ENCODE results near the gene CDCP1.

The CDCP1 gene, protein sequence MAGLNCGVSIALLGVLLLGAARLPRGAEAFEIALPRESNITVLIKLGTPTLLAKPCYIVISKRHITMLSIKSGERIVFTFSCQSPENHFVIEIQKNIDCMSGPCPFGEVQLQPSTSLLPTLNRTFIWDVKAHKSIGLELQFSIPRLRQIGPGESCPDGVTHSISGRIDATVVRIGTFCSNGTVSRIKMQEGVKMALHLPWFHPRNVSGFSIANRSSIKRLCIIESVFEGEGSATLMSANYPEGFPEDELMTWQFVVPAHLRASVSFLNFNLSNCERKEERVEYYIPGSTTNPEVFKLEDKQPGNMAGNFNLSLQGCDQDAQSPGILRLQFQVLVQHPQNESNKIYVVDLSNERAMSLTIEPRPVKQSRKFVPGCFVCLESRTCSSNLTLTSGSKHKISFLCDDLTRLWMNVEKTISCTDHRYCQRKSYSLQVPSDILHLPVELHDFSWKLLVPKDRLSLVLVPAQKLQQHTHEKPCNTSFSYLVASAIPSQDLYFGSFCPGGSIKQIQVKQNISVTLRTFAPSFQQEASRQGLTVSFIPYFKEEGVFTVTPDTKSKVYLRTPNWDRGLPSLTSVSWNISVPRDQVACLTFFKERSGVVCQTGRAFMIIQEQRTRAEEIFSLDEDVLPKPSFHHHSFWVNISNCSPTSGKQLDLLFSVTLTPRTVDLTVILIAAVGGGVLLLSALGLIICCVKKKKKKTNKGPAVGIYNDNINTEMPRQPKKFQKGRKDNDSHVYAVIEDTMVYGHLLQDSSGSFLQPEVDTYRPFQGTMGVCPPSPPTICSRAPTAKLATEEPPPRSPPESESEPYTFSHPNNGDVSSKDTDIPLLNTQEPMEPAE

DNA sequence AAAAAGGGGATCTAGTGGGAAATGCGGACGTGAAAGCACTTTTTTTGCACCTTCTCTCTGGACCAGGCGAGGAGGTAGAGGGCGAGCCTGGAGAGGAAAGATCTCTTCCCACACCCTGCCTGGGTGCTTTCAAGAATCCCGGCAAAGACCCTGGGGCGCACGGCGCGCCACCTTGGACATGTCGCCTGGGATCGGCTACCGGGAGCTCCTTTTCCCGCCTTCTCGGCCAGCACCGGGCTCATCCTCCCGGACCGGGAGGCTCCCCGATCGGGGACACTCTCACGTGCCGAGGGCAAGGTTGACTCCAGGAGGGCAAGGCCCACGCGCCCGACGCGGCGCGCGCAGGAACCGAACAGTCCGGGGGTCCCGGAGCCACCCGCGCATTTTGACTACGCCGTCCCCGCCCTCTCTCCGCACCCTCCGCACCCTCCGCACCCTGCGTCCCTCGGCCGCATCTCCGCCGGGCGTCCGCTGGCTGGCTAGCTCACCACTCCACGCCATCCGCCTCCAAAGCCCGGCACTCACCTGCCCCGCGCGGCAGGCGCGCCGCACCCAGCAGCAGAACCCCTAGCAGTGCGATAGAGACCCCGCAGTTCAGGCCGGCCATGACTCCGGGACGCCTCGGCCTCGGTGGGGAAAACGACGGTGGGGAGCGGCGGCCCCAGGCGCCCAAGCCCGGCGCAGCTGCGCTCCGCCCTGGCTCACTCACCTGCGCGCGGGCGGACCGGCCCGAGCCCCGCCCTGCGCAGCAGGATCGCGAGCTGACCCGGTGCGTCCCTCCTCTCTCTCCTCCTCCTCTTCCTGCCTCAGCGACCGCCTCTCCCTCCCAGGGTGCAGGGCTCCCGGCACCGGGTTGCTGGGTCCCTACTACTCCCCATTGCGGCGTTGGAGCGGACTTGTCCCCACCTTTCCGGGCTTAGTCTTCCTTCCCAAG, at the start of gene CDCP1:
TSS of gene CDCP1 (minus strand) at position 698 of the 934 bp plus-strand sequence. CDS start at position 607, 91 bp downstream.
- no peaks in the 10 kb centered on the region for H3K36me3 Mint-ChIP-seq
- H3K4me3 Mint-ChIP-seq = peak within 1 kb of the TSS; percentile 63
- DNase-seq (ENCODE audit: low spot score in 2 of 2) = no peak
- H3K4me1 Mint-ChIP-seq = peaks cover 17% of the 10 kb centered on the region
- peak; percentile 26 for ATAC-seq
- no peak within 1 kb of the TSS for H3K27ac Mint-ChIP-seq
- peaks cover 9% of the 10 kb centered on the region for H3K9me3 Mint-ChIP-seq

DNA sequence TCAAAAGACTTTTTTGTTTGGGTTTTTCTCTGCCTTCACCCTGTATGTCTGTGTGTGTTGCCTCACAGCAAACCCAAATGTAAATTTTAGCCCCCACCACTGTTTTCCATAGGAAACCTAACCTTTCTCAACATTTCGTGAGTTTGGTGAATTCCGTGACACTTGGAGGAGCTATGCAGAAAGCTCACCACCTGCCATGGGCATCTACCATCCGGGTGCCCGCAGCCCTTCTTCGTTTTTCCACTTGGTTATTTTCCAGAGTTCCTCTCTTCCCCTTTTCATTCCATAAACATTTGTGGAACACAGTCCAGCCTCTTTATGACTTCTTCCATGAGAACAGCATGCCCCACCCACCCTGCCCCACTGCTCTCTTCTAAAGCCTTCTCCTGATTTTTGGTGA, 48.6 kb upstream of the CDCP1 start:
- no peaks in the 10 kb centered on the region for H3K4me1 Mint-ChIP-seq
- H3K27ac Mint-ChIP-seq = no peak overlapping the region
- ATAC-seq (no peak), DNase-seq (ENCODE audit: low spot score in 2 of 2) (no peak)
- H3K4me3 Mint-ChIP-seq = no peak overlapping the region
- no peaks in the 10 kb centered on the region for H3K36me3 Mint-ChIP-seq
- H3K9me3 Mint-ChIP-seq = no peaks in the 10 kb centered on the region

DNA sequence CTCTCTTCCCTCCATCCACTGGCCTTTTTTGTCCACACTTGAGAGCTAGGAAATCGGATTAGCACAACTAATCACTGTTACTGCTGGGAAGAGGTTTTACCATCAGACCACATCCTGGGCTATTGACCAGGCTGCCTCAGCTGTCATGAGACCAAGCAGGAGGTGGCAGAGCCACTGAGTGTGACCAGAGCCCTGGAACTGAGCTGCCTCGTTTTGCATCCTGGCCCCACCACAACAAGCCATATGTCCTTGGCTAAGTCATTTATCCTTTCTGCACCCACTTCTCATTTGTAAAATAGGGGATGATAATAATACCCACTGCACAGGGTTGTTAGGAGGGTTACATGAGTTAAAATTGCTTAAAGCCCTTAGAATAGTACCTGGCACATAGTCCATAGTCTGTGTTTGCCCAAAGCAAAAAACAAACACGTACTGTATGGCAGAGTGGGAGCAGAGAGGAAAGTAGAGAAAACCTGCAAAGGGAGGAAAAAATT, 45.8 kb upstream of the CDCP1 start:
- Mint-ChIP-seq H3K9me3 (no peaks in the 10 kb centered on the region), H3K27ac (no peak overlapping the region)
- no peak for ATAC-seq

DNA sequence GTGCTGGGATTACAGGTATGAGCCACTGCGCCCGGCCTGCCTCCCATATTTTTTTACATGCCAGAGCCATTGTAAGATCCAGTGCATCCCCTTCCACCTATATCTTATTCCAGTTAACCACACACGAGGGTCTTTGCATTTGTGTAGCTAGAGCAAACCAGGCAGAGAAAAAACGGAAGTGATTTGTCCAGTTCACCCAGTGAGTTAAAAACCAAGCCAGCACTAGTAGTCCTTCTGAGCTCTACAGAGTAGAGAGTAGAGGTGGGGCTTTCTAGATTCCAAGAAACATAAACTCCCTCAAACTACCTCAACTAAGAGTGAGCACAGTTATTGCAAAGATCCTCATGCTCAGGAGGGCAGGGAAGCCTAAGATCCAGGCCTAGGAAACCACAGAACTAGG, 45.2 kb upstream of the CDCP1 start:
- peaks cover 7% of the 10 kb centered on the region for H3K4me1 Mint-ChIP-seq
- no peak for ATAC-seq

More for the DNA sequence above, 45.8 kb upstream of the CDCP1 start:
- no peak for DNase-seq (ENCODE audit: low spot score in 2 of 2)
- no peaks in the 10 kb centered on the region for H3K36me3 Mint-ChIP-seq
- no peak overlapping the region for H3K4me3 Mint-ChIP-seq
- peaks cover 7% of the 10 kb centered on the region for H3K4me1 Mint-ChIP-seq

DNA sequence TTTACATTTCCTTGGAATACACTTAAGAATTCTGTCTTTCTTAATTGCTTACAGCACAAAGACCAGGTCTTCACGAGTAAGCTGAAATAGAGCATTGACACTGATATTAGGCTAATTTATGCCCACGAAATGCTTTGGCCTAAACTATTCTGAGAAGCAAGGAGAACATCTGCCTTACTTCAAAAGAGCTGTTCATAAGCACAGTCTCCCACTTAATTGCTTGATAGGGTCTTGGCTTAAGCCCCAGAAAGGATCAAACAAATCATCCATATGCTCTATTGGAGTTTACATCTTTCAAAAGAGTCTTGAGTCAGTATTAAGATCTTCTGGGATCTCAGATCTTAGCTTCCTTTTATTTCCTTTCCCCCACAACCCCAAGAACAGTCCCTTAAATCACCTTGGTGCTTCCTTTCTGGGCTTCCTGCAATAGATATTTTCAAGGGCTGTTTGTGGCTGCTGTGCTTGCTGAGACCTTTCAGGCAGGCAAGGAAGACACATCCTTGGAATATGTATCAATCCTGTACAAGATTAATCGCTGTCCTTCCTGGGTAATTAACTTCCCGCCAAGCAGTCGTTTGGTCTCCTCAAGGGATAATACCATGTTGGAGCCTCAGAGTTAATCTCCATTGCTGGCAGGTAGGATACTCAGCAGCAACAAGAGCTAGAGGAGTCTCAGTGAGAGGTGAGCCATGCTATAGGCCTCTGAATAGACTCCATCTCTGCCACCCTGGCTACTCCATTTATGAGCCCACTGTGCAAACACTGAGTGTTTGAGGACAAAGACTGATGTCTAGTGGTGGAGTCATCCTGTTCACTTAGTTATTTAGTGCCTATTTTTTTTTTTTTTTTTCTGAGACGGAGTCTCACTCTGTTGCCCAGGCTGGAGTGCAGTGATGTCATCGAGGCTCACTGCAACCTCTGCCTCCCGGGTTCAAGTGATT, 42.8 kb upstream of the CDCP1 start:
- no peaks in the 10 kb centered on the region for H3K36me3 Mint-ChIP-seq
- ATAC-seq (no peak), DNase-seq (ENCODE audit: low spot score in 2 of 2) (no peak)
- H3K9me3 Mint-ChIP-seq = no peaks in the 10 kb centered on the region
- no peak overlapping the region for H3K27ac Mint-ChIP-seq
- no peak overlapping the region for H3K4me3 Mint-ChIP-seq
- peaks cover 7% of the 10 kb centered on the region for H3K4me1 Mint-ChIP-seq

More for the DNA sequence above, 45.2 kb upstream of the CDCP1 start:
- Mint-ChIP-seq H3K27ac (no peak overlapping the region), H3K9me3 (no peaks in the 10 kb centered on the region), H3K36me3 (no peaks in the 10 kb centered on the region), H3K4me3 (no peak overlapping the region)
- no peak for DNase-seq (ENCODE audit: low spot score in 2 of 2)

DNA sequence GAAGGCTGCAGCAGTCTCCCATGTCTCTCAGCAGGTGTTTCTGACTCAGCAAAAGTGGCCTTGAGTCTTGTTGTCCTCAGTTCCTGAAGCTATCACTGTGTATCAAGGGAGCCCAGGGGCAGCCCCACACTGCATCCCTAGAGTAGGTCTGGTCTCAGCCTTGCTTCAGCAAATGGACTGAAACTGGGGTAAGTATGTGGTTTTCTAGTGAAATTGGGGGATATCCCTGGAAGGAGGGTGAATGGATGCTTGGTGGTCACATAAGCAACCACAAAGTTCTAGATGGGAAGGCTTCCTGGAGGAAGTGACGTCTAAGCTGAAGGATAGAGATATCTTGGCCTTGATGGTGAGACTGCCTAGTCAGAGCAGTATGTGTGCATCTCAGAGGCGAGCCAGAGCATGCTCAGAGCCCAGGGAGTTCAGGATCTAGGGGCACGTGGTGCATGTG, 41.5 kb upstream of the CDCP1 start:
- Mint-ChIP-seq H3K36me3 (no peaks in the 10 kb centered on the region), H3K9me3 (no peaks in the 10 kb centered on the region), H3K27ac (no peak overlapping the region), H3K4me3 (no peak overlapping the region), H3K4me1 (peaks cover 7% of the 10 kb centered on the region)
- DNase-seq (ENCODE audit: low spot score in 2 of 2) (no peak), ATAC-seq (peak; percentile 66)

DNA sequence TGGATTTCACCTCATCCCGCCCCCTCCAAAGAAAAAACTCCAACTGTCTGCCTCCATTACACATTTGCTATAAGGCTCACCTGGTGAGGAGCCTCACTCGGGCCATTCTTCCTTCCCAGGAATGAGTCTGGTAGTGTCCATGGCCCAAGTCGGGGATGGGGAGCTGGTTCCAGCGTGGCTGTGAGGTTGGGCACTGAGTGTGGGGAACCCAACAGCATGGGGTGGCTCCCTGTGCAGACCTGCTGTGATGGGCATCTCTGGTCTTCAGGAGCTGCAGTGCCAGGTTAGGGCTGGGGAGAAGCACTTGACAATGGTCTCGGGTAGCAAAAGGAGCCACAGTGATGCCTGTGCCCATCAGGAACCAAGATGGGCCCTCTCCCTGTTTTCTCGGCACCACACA, 40.7 kb upstream of the CDCP1 start:
- H3K4me1 Mint-ChIP-seq = peaks cover 7% of the 10 kb centered on the region
- H3K27ac Mint-ChIP-seq = no peak overlapping the region
- no peak overlapping the region for H3K4me3 Mint-ChIP-seq
- H3K9me3 Mint-ChIP-seq = no peaks in the 10 kb centered on the region
- ATAC-seq = no peak
- no peak for DNase-seq (ENCODE audit: low spot score in 2 of 2)
- no peaks in the 10 kb centered on the region for H3K36me3 Mint-ChIP-seq

DNA sequence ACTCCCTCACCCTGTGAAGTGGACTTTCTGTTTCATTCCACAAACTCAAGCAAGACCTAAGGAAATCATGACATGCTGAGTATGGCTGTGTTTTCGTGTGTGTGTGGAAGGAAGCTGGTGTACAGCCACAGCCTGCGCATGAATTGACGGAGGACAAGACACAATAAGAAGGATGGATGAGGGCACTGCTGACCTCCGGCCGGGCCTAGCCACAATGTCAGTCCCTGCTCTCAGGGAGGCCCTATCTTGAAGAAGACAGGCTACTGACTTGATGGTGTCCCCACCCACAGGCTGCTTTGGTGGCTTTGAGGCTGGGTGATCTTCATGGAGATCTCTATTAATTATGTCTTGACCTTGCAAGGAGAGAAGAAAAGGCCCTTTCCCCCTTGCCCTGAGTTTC, 39.3 kb upstream of the CDCP1 start:
- no peak for ATAC-seq
- DNase-seq (ENCODE audit: low spot score in 2 of 2) = no peak
- Mint-ChIP-seq H3K9me3 (no peaks in the 10 kb centered on the region), H3K27ac (no peak overlapping the region), H3K36me3 (no peaks in the 10 kb centered on the region), H3K4me1 (peaks cover 7% of the 10 kb centered on the region), H3K4me3 (no peak overlapping the region)

DNA sequence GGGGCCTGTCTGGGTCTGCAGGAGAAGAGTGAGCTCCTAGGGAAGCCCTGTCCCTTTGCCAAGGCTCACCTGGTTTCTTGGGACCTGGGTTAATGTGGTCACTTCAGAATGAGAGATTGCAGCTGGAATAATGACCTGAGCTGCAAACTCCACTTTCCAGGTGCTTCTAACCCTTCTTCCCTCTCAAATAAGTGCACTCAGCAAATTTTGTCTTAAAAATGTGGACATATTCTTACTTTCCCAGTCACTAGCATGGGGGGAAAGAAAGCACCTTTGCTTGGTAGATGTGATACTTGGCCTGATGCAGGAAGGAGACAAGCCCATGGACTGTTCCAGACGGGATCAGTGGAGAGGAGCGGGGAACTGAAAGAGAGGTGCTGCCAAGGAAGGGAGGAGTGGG, 38.9 kb upstream of the CDCP1 start:
- ATAC-seq (no peak), DNase-seq (ENCODE audit: low spot score in 2 of 2) (no peak)
- Mint-ChIP-seq H3K4me3 (no peak overlapping the region), H3K9me3 (no peaks in the 10 kb centered on the region), H3K27ac (no peak overlapping the region), H3K36me3 (no peaks in the 10 kb centered on the region), H3K4me1 (peaks cover 7% of the 10 kb centered on the region)

DNA sequence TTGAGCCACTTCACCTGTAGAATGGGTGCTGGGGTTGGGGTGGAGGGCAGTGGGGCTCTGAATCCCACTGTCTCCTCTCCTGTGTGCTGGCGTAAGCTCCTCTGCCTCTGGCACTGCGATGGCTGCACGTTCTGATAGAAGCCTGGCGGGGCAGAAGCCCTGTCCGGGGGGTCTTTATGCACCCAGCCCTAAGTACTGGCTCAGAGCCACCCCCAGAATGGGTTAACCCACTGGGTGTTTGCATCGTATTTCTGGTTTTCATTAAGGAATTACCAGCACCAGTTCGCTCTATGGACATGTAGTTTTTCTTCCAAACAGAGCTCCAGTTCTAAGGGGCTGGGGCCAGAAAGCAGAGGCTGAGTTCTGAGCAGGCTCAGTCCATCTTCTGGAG, 37.7 kb upstream of the CDCP1 start:
- H3K4me1 Mint-ChIP-seq = peaks cover 7% of the 10 kb centered on the region
- no peaks in the 10 kb centered on the region for H3K9me3 Mint-ChIP-seq
- no peak overlapping the region for H3K27ac Mint-ChIP-seq
- ATAC-seq (no peak), DNase-seq (ENCODE audit: low spot score in 2 of 2) (no peak)
- no peak overlapping the region for H3K4me3 Mint-ChIP-seq
- no peaks in the 10 kb centered on the region for H3K36me3 Mint-ChIP-seq

DNA sequence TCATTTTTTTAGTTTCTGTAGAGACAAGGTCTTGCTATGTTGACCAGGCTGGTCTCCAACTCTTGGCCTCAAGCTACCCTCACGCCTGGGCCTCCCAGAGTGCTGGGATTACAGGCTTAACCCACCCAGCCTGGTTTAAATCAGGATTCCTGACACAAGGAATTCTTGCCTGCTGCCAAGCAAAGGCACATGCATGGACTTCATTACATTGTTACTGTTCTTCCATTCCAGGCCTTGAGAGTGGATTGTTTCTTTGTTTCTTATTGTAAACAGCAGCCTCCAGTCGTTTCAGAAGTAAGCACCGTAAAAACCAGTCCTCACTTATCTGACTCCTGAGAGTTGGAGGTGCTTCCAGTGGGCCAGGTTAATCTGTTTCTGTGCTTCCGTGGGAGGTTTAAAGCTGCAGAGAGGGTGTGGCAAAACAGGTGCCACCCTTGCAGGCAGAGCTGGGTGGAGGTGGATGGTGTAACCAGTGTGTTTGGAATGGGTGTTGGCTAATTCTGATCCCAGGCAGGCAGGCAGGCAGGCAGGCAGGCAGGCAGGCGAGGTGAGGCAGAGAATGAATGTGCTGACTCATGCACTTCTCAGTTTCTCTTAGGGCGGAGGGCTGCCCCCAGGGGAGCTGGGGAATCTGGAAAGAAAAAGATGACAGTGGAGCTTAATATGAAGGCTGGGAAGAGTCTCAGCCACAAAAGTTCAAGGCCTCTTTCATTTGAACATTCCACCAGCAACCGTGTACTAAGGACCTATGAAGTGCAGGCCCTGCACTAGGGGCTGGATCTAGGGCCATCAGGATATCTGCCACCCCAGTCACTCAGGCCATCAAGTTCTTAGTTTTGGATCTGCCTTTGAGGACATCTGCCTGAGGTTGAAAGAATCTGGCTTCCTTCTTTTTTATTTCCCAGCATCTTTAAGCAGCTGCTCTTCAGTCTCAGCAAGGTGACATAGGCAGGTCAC, 37.0 kb upstream of the CDCP1 start:
- ATAC-seq (no peak), DNase-seq (ENCODE audit: low spot score in 2 of 2) (no peak)
- Mint-ChIP-seq H3K27ac (peak overlapping the region; percentile 26), H3K4me1 (peaks cover 7% of the 10 kb centered on the region), H3K36me3 (no peaks in the 10 kb centered on the region), H3K4me3 (no peak overlapping the region), H3K9me3 (no peaks in the 10 kb centered on the region)

DNA sequence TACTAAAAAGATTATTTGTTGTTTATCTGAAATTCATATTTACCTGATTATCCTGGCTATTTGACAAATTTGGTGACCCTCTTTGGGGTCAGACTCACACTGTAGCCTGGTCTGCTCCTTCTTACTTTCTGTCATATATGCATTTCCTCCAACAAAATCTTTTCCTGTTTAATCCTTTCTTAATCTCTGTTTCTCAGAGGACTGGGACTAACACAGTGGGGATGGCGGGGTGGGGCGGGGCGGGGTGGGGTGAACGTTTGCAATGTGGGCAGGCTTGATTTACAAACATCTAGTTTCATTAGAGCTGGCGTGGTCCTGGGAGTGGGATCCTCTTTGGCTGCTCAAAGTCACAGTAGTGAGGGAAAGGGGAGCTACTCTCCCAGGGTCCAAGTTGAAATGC, 35.3 kb upstream of the CDCP1 start:
- ATAC-seq (no peak), DNase-seq (ENCODE audit: low spot score in 2 of 2) (no peak)
- Mint-ChIP-seq H3K4me3 (no peak overlapping the region), H3K27ac (no peak overlapping the region), H3K36me3 (no peaks in the 10 kb centered on the region), H3K4me1 (no peaks in the 10 kb centered on the region), H3K9me3 (no peaks in the 10 kb centered on the region)

DNA sequence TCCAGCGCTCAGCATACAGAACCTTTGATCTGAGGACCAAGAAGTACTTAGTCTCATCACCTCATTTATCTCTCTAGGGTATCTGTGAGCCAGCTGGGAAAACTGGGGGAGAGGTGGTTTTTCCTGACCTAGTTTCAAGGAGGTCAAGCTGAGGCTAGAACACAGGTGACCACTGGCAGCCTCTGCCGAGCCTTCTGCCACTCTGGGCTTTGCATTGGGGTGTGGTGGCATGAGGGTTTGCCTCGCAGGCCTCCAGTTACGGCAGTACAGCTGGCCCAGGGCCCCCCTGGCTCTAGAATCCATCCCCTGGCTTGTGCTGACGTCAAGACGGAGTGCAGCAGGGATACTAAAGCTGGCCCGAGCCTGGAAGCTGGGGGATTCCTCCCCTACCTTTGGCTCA, 34.7 kb upstream of the CDCP1 start:
- H3K4me1 Mint-ChIP-seq = no peaks in the 10 kb centered on the region
- no peaks in the 10 kb centered on the region for H3K9me3 Mint-ChIP-seq
- H3K27ac Mint-ChIP-seq = no peak overlapping the region
- ATAC-seq = no peak
- H3K4me3 Mint-ChIP-seq = no peak overlapping the region
- no peaks in the 10 kb centered on the region for H3K36me3 Mint-ChIP-seq
- DNase-seq (ENCODE audit: low spot score in 2 of 2) = no peak
